22Rv1 (cell line): ENCODE data around the gene PEX10.

ENCODE experiments used
- H3K27ac ChIP-seq: fragments of 450-650 bp; 2 replicates; pipeline ENCODE4 v1.5.1; 2017
- CTCF ChIP-seq: fragments of 450-650 bp; IDR thresholded peaks from 2 replicates; pipeline ENCODE4 v1.5.1; 2017; ENCODE audit warnings: mild to moderate bottlenecking
- ZFX ChIP-seq: fragments of 450-650 bp; IDR thresholded peaks from 2 replicates; pipeline ENCODE4 v1.6.1; 2017; ENCODE audit warnings: antibody characterized with exemption, borderline replicate concordance

The PEX10 gene

GRCh38 chr1:2360588-2361364 is 51.6 kb downstream of the PEX10 start:
- H3K27ac ChIP-seq = no peak overlapping the region
- no peak for TF ChIP-seq CTCF

- no peak overlapping the region for H3K27ac ChIP-seq
- TF ChIP-seq ZFX = no peak
- no peak for TF ChIP-seq CTCF
These were observed 53.4 kb downstream of the PEX10 start for GRCh38 chr1:2358651-2359640.

GRCh38 chr1:2358072-2358471 is 54.3 kb downstream of the PEX10 start:
- H3K27ac ChIP-seq = no peak overlapping the region
- TF ChIP-seq ZFX = no peak
- TF ChIP-seq CTCF = no peak

- no peak for TF ChIP-seq ZFX
- no peak for TF ChIP-seq CTCF
- H3K27ac ChIP-seq = no peak overlapping the region
These were observed 55.2 kb downstream of the PEX10 start for GRCh38 chr1:2356911-2357845.

GRCh38 chr1:2356401-2356800 is 56.0 kb downstream of the PEX10 start:
- no peak overlapping the region for H3K27ac ChIP-seq
- TF ChIP-seq CTCF = no peak
- TF ChIP-seq ZFX = no peak

GRCh38 chr1:2355373-2356261 is 56.7 kb downstream of the PEX10 start:
- H3K27ac ChIP-seq = no peak overlapping the region
- TF ChIP-seq CTCF = no peak
- no peak for TF ChIP-seq ZFX
